Erythroblast (primary cell): ENCODE results near the gene PAPSS1.

Experiments
- DNase-seq, 2 experiments: peaks; one replicate each; lab custom pipeline; 2025; lab: John Stamatoyannopoulos, UW
- GATA1 ChIP-seq: IDR thresholded peaks from 2 replicates; pipeline ENCODE4 v1.6.1; 2011; ENCODE audit warnings: low read depth, mild to moderate bottlenecking, control low read depth, low read length, moderate library complexity
- POLR2A ChIP-seq: IDR thresholded peaks from 2 replicates; pipeline ENCODE4 v1.6.1; 2011; ENCODE audit warnings: mild to moderate bottlenecking, low read length

Gene PAPSS1

DNA sequence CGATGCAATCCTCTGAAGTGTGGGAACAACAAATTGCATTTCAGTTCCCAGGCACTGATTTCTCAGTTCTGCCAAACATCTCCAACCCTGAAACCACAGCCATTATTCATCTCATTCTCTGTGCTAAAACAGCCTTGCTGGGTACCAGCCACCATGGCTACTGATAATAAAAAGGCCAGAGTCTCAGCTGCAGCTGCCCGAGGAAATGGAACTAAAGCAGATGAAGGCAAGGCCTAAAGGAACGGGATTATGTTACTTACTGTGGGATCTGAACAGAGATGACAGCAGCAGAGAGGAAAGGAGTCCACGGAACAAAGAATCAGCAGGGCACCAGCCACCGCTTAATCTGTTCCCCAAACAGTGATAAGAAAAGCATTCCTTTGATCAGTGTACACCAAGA is 155.7 kb downstream of the PAPSS1 start:
- DNase-seq = no peak
- TF ChIP-seq POLR2A (no peak), GATA1 (no peak)
